ENCODE results near the gene PDE10A.

The PDE10A gene

GRCh38 chr6:165579151-165579550, 83.9 kb downstream of the PDE10A start:
- H3K27me3 ChIP-seq (ENCODE audit: control insufficient read depth, insufficient read depth, low read length) = no peaks in the 10 kb centered on the region
- H3K4me3 ChIP-seq (ENCODE audit: low read length) = no peak overlapping the region
- H3K36me3 ChIP-seq (ENCODE audit: control insufficient read depth, low read depth, low read length) = no peaks in the 10 kb centered on the region
- H3K27ac ChIP-seq (ENCODE audit: low read length) = no peak overlapping the region
- peaks cover 3% of the 10 kb centered on the region for H3K4me1 ChIP-seq (ENCODE audit: control insufficient read depth, low read depth, low read length)
- H3K9ac ChIP-seq (ENCODE audit: low read length) = no peak overlapping the region
- no peaks in the 10 kb centered on the region for H3K9me3 ChIP-seq (ENCODE audit: control insufficient read depth, low read depth, low read length)

DNA sequence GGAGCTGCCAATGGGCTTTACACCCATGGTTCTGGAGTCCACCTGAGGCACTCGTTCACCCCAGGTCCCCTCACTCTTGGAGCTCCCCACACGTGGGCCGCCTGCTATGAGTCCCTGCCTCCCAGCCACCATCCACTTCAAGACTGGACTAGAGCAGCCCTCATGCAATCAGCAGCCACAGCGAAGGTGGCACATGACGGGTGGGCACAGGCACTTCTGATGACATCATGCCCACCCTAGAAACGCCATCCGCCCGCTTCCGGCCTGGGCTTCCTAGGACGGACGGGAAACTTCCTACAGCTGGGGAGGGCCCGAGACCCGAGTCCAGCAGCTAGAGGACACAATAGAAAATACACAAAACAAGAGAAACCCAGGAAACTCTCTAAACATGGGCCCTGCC, 85.5 kb downstream of the PDE10A start:
- H3K9ac ChIP-seq (ENCODE audit: low read length) = no peak overlapping the region
- H3K4me3 ChIP-seq (ENCODE audit: low read length) = no peak overlapping the region
- no peaks in the 10 kb centered on the region for H3K36me3 ChIP-seq (ENCODE audit: control insufficient read depth, low read depth, low read length)
- H3K27ac ChIP-seq (ENCODE audit: low read length) = no peak overlapping the region
- no peaks in the 10 kb centered on the region for H3K9me3 ChIP-seq (ENCODE audit: control insufficient read depth, low read depth, low read length)
- peaks cover 3% of the 10 kb centered on the region for H3K4me1 ChIP-seq (ENCODE audit: control insufficient read depth, low read depth, low read length)
- no peaks in the 10 kb centered on the region for H3K27me3 ChIP-seq (ENCODE audit: control insufficient read depth, insufficient read depth, low read length)

- Histone ChIP-seq H3K4me3 (ENCODE audit: low read length) (no peak overlapping the region), H3K9me3 (ENCODE audit: control insufficient read depth, low read depth, low read length) (no peaks in the 10 kb centered on the region), H3K36me3 (ENCODE audit: control insufficient read depth, low read depth, low read length) (no peaks in the 10 kb centered on the region), H3K9ac (ENCODE audit: low read length) (no peak overlapping the region), H3K27ac (ENCODE audit: low read length) (no peak overlapping the region), H3K4me1 (ENCODE audit: control insufficient read depth, low read depth, low read length) (peaks cover 3% of the 10 kb centered on the region), H3K27me3 (ENCODE audit: control insufficient read depth, insufficient read depth, low read length) (no peaks in the 10 kb centered on the region)
Observed at GRCh38 chr6:165575158-165575549, 87.9 kb downstream of the PDE10A start.

- H3K4me3 ChIP-seq (ENCODE audit: low read length) = no peak overlapping the region
- peaks cover 3% of the 10 kb centered on the region for H3K4me1 ChIP-seq (ENCODE audit: control insufficient read depth, low read depth, low read length)
- H3K9ac ChIP-seq (ENCODE audit: low read length) = no peak overlapping the region
- H3K27ac ChIP-seq (ENCODE audit: low read length) = no peak overlapping the region
- no peaks in the 10 kb centered on the region for H3K27me3 ChIP-seq (ENCODE audit: control insufficient read depth, insufficient read depth, low read length)
- H3K36me3 ChIP-seq (ENCODE audit: control insufficient read depth, low read depth, low read length) = no peaks in the 10 kb centered on the region
- no peaks in the 10 kb centered on the region for H3K9me3 ChIP-seq (ENCODE audit: control insufficient read depth, low read depth, low read length)
Observed at GRCh38 chr6:165574220-165575157, 88.6 kb downstream of the PDE10A start.

- H3K27ac ChIP-seq (ENCODE audit: low read length) = no peak overlapping the region
- H3K9ac ChIP-seq (ENCODE audit: low read length) = no peak overlapping the region
- H3K4me3 ChIP-seq (ENCODE audit: low read length) = no peak overlapping the region
- peaks cover 3% of the 10 kb centered on the region for H3K4me1 ChIP-seq (ENCODE audit: control insufficient read depth, low read depth, low read length)
- H3K36me3 ChIP-seq (ENCODE audit: control insufficient read depth, low read depth, low read length) = no peaks in the 10 kb centered on the region
- no peaks in the 10 kb centered on the region for H3K27me3 ChIP-seq (ENCODE audit: control insufficient read depth, insufficient read depth, low read length)
- H3K9me3 ChIP-seq (ENCODE audit: control insufficient read depth, low read depth, low read length) = no peaks in the 10 kb centered on the region
Observed at GRCh38 chr6:165573671-165574070, 89.4 kb downstream of the PDE10A start.

- Histone ChIP-seq H3K9me3 (ENCODE audit: control insufficient read depth, low read depth, low read length) (no peaks in the 10 kb centered on the region), H3K27me3 (ENCODE audit: control insufficient read depth, insufficient read depth, low read length) (no peaks in the 10 kb centered on the region), H3K4me1 (ENCODE audit: control insufficient read depth, low read depth, low read length) (peaks cover 3% of the 10 kb centered on the region), H3K4me3 (ENCODE audit: low read length) (no peak overlapping the region), H3K36me3 (ENCODE audit: control insufficient read depth, low read depth, low read length) (no peaks in the 10 kb centered on the region), H3K9ac (ENCODE audit: low read length) (no peak overlapping the region), H3K27ac (ENCODE audit: low read length) (no peak overlapping the region)
Observed at GRCh38 chr6:165571721-165572132, 91.3 kb downstream of the PDE10A start.

DNA sequence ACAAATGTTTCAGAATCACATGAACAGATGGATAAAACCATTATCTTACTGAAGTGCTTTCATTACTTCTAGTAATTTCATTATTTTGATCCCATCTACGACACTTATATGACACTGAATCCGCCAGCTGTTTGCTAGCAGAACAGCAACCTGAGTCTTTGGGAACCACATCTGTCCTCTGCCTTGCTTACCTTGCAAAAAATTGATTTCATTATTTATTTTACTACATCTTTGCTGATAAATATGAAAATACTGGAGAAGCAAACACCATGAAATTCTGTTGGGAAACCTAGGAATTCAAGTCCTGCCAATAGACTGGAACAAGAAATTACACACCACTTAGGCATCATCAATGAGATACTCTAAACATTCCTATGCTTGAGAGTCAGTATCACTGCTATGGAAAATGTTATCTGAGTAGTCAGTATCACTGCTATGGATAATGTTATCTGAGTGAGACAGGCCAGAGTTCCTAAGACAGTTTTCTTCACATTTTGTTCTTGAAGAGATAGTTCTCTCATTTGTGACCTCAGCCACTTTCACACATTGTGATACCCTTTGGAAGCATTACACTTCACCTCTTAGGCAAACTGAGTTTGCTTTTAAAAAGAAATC, 91.9 kb downstream of the PDE10A start:
- Histone ChIP-seq H3K27me3 (ENCODE audit: control insufficient read depth, insufficient read depth, low read length) (no peaks in the 10 kb centered on the region), H3K9me3 (ENCODE audit: control insufficient read depth, low read depth, low read length) (no peaks in the 10 kb centered on the region), H3K27ac (ENCODE audit: low read length) (no peak overlapping the region), H3K4me1 (ENCODE audit: control insufficient read depth, low read depth, low read length) (peaks cover 3% of the 10 kb centered on the region), H3K36me3 (ENCODE audit: control insufficient read depth, low read depth, low read length) (no peaks in the 10 kb centered on the region), H3K9ac (ENCODE audit: low read length) (no peak overlapping the region), H3K4me3 (ENCODE audit: low read length) (no peak overlapping the region)

- Histone ChIP-seq H3K4me3 (ENCODE audit: low read length) (no peak overlapping the region), H3K9me3 (ENCODE audit: control insufficient read depth, low read depth, low read length) (no peaks in the 10 kb centered on the region), H3K9ac (ENCODE audit: low read length) (no peak overlapping the region), H3K27me3 (ENCODE audit: control insufficient read depth, insufficient read depth, low read length) (no peaks in the 10 kb centered on the region), H3K27ac (ENCODE audit: low read length) (no peak overlapping the region), H3K36me3 (ENCODE audit: control insufficient read depth, low read depth, low read length) (no peaks in the 10 kb centered on the region), H3K4me1 (ENCODE audit: control insufficient read depth, low read depth, low read length) (no peaks in the 10 kb centered on the region)
Observed at GRCh38 chr6:165568326-165568725, 94.7 kb downstream of the PDE10A start.

- H3K36me3 ChIP-seq (ENCODE audit: control insufficient read depth, low read depth, low read length) = no peaks in the 10 kb centered on the region
- no peaks in the 10 kb centered on the region for H3K27me3 ChIP-seq (ENCODE audit: control insufficient read depth, insufficient read depth, low read length)
- no peak overlapping the region for H3K9ac ChIP-seq (ENCODE audit: low read length)
- no peak overlapping the region for H3K4me3 ChIP-seq (ENCODE audit: low read length)
- H3K27ac ChIP-seq (ENCODE audit: low read length) = no peak overlapping the region
- H3K9me3 ChIP-seq (ENCODE audit: control insufficient read depth, low read depth, low read length) = no peaks in the 10 kb centered on the region
- H3K4me1 ChIP-seq (ENCODE audit: control insufficient read depth, low read depth, low read length) = peaks cover 3% of the 10 kb centered on the region
Observed at GRCh38 chr6:165566088-165566828, 96.8 kb downstream of the PDE10A start.

DNA sequence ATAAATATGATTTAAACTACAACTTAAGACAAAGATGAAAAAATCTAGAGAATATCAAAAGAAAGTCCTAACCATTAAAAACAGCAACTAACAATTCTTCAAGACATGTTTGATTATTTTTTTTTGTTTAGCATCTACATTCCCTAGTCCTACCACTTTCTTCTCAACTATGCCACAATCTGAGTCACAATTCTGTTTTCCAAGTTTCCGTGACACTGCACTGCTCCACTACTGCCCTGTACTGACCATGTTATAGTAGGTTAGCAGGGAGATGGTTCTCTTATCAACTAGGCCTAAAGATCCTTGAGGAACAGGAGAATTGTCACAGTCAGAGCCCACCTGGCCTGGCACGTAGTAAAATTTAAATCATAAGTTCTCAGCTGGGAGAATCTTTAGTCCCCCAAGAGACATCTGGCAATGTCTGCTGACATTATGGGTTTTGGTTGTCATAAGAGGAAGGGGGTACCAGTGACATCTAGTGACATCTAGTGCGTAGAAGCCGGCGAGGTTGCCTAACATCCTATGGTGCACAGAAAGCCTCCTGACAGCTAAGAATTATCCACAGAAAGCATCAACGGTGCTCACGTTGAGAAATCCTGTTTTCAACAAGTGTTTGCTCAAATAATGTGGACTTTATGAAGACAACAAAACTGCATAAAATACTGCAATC, 100.5 kb downstream of the PDE10A start:
- no peaks in the 10 kb centered on the region for H3K9me3 ChIP-seq (ENCODE audit: control insufficient read depth, low read depth, low read length)
- no peaks in the 10 kb centered on the region for H3K27me3 ChIP-seq (ENCODE audit: control insufficient read depth, insufficient read depth, low read length)
- H3K36me3 ChIP-seq (ENCODE audit: control insufficient read depth, low read depth, low read length) = no peaks in the 10 kb centered on the region
- H3K9ac ChIP-seq (ENCODE audit: low read length) = no peak overlapping the region
- no peak overlapping the region for H3K27ac ChIP-seq (ENCODE audit: low read length)
- H3K4me3 ChIP-seq (ENCODE audit: low read length) = no peak overlapping the region
- peaks cover 3% of the 10 kb centered on the region for H3K4me1 ChIP-seq (ENCODE audit: control insufficient read depth, low read depth, low read length)

DNA sequence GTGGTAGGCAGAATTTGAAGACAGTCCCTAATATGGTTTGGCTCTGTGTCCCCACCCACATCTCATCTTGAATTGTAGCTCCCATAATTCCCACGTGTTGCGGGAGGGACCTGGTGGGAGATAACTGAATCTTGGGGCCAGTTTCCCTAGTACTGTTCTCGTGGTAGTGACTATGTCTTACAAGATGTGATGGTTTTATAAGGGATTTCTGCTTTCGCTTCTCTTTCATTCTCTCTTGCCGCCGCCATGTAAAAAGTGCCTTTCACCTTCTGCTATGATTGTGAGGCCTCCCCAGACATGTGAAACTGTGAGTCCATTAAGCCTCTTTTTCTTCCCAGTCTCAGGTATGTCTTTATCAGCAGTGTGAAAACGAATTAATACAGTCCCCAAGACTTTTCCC, 103.4 kb downstream of the PDE10A start:
- Histone ChIP-seq H3K36me3 (ENCODE audit: control insufficient read depth, low read depth, low read length) (no peaks in the 10 kb centered on the region), H3K27me3 (ENCODE audit: control insufficient read depth, insufficient read depth, low read length) (no peaks in the 10 kb centered on the region), H3K9me3 (ENCODE audit: control insufficient read depth, low read depth, low read length) (no peaks in the 10 kb centered on the region), H3K4me1 (ENCODE audit: control insufficient read depth, low read depth, low read length) (peaks cover 3% of the 10 kb centered on the region), H3K4me3 (ENCODE audit: low read length) (no peak overlapping the region), H3K9ac (ENCODE audit: low read length) (no peak overlapping the region), H3K27ac (ENCODE audit: low read length) (no peak overlapping the region)
